Peyer's patch (tissue), 4 donors: ENCODE results near the gene B4GALNT1. TPM values are rescaled to one million over a fixed set of nuclear protein-coding genes. Genes with fewer than 3 reads are reported as not detected.
"Not testable (repeated sequence)": the region's sequence is repeated elsewhere in the genome, so short reads cannot be mapped to it uniquely, and the experiment has no call there.

Experiments
- DNase-seq, 3 donors: peaks; one replicate each; pipeline ENCODE4 v3.0.0-alpha.2; 2017 to 2019
- H3K27ac ChIP-seq, 4 donors: fragments of 200-600 bp; sonication (generic); one replicate each; pipeline ENCODE4 v1.5.1; 2016 to 2019
- H3K27me3 ChIP-seq, 2 donors: fragments of 200-600 bp; sonication (generic); one replicate each; pipeline ENCODE4 v1.5.1; 2019
- H3K36me3 ChIP-seq, 3 donors: fragments of 200-600 bp; sonication (generic); one replicate each; pipeline ENCODE4 v1.5.1; 2016 to 2019
- H3K4me1 ChIP-seq, 4 donors: fragments of 200-600 bp; sonication (generic); one replicate each; pipeline ENCODE4 v1.5.1; 2016 to 2019
- H3K4me3 ChIP-seq, 4 donors: fragments of 200-600 bp; sonication (generic); 1 replicate in 3 of 4; 2 replicates in 1 of 4; pipeline ENCODE4 v1.5.1; 2016 to 2019; ENCODE audit warnings: mild to moderate bottlenecking in 1 of 4
- H3K9me3 ChIP-seq, 4 donors: fragments of 200-600 bp; sonication (generic); one replicate each; pipeline ENCODE4 v1.5.1; 2016 to 2019; ENCODE audit warnings: mild to moderate bottlenecking in 1 of 4
- CTCF ChIP-seq, 6 experiments: fragments of 450-650 bp in 4 of 6; fragments of 200-600 bp in 2 of 6; sonication (generic) in 1 of 6; IDR thresholded peaks; one replicate each; pipeline ENCODE4 v1.5.1; 2017 to 2019; ENCODE audit warnings: antibody characterized with exemption in 6 of 6, mild to moderate bottlenecking in 3 of 6, moderate library complexity in 1 of 6
- POLR2A ChIP-seq, 2 donors: fragments of 450-650 bp; IDR thresholded peaks; one replicate each; pipeline ENCODE4 v1.5.1; 2017; ENCODE audit warnings: antibody characterized with exemption in 2 of 2, mild to moderate bottlenecking in 2 of 2, moderate library complexity in 2 of 2
- total RNA-seq, 4 donors: library from RNA; depleted of rRNA; stranded (reverse); fragments of >200 nt; gene quantifications; one replicate each; pipeline ENCODE4 v1.1.0, GENCODE V29; 2016

Gene B4GALNT1
- total RNA-seq, 4 donors from 2014 or later: 0.40 TPM; not detected in 3

GRCh38 chr12:57655541-57656240 is 22.7 kb upstream of the B4GALNT1 start:
- H3K36me3 ChIP-seq: no peaks in the 10 kb centered on the region
- TF ChIP-seq POLR2A (IDR thresholded peaks at IDR 0.05) (no peak), CTCF (IDR thresholded peaks at IDR 0.05) (no peak)
- no peak for DNase-seq
- H3K4me3 ChIP-seq: no peak overlapping the region
- H3K4me1 ChIP-seq: no peaks in the 10 kb centered on the region
- H3K27me3 ChIP-seq: no peaks in the 10 kb centered on the region
- no peak overlapping the region for H3K27ac ChIP-seq
- H3K9me3 ChIP-seq: no peaks in the 10 kb centered on the region

GRCh38 chr12:57654042-57654441 is 21.0 kb upstream of the B4GALNT1 start:
- DNase-seq: no peak
- TF ChIP-seq CTCF (IDR thresholded peaks at IDR 0.05) (no peak), POLR2A (IDR thresholded peaks at IDR 0.05) (no peak)
- Histone ChIP-seq H3K4me3 (no peak overlapping the region), H3K27me3 (no peaks in the 10 kb centered on the region), H3K27ac (no peak overlapping the region), H3K4me1 (no peaks in the 10 kb centered on the region), H3K9me3 (no peaks in the 10 kb centered on the region), H3K36me3 (no peaks in the 10 kb centered on the region)

GRCh38 chr12:57646659-57647049 is 13.7 kb upstream of the B4GALNT1 start:
- H3K27me3 ChIP-seq, H3K4me1 ChIP-seq, H3K9me3 ChIP-seq, H3K27ac ChIP-seq, H3K36me3 ChIP-seq, H3K4me3 ChIP-seq, DNase-seq: not testable (repeated sequence)

- not testable (repeated sequence) for DNase-seq, H3K9me3 ChIP-seq, H3K27me3 ChIP-seq, H3K27ac ChIP-seq, H3K4me3 ChIP-seq, H3K4me1 ChIP-seq, H3K36me3 ChIP-seq
Measured at GRCh38 chr12:57645990-57646658, 13.1 kb upstream of the B4GALNT1 start.

- H3K27ac ChIP-seq: no peak overlapping the region
- no peaks in the 10 kb centered on the region for H3K27me3 ChIP-seq
- H3K4me3 ChIP-seq: no peak overlapping the region
- no peak for DNase-seq
- peaks cover 0 to 8% (median 0%) of the 10 kb centered on the region in 4 donors for H3K9me3 ChIP-seq
- H3K36me3 ChIP-seq: no peaks in the 10 kb centered on the region
- no peaks in the 10 kb centered on the region for H3K4me1 ChIP-seq
- no peak for TF ChIP-seq POLR2A (IDR thresholded peaks at IDR 0.05)
- no peak for TF ChIP-seq CTCF (IDR thresholded peaks at IDR 0.05)
Measured at GRCh38 chr12:57641699-57642442, 8.9 kb upstream of the B4GALNT1 start.

GRCh38 chr12:57640175-57641042 is 7.4 kb upstream of the B4GALNT1 start:
- Histone ChIP-seq H3K27ac (no peak overlapping the region), H3K4me1 (no peaks in the 10 kb centered on the region), H3K27me3 (no peaks in the 10 kb centered on the region), H3K4me3 (no peak overlapping the region), H3K9me3 (no peaks in the 10 kb centered on the region), H3K36me3 (no peaks in the 10 kb centered on the region)
- no peak for DNase-seq
- no peak for TF ChIP-seq CTCF (IDR thresholded peaks at IDR 0.05)
- no peak for TF ChIP-seq POLR2A (IDR thresholded peaks at IDR 0.05)
